AG08395 (cell line): ENCODE results near the gene PIK3C3.

Experiments
- DNase-seq: peaks from one replicate; pipeline ENCODE4 v3.0.0; 2012; ENCODE audit warnings: mixed read lengths, low spot score

The PIK3C3 gene

GRCh38 chr18:42126586-42126985, 171.6 kb downstream of the PIK3C3 start:
- DNase-seq = no peak

GRCh38 chr18:42131066-42131929, 176.3 kb downstream of the PIK3C3 start:
- no peak for DNase-seq

- DNase-seq = no peak
These were observed 176.9 kb downstream of the PIK3C3 start for GRCh38 chr18:42131930-42132244.
